Endothelial cell (in vitro differentiated cells): ENCODE results near the gene LTK. TPM values are rescaled to one million over a fixed set of nuclear protein-coding genes. Genes with fewer than 3 reads are reported as not detected.
A peak's percentile ranks its signal among the peaks of the same experiment; 100 is the strongest.

Experiments
- DNase-seq: peaks from one replicate; pipeline ENCODE4 v3.0.0; 2021; ENCODE audit warnings: low spot score
- H3K27ac Mint-ChIP-seq: one replicate; pipeline ENCODE4 v1.8.0; 2021; ENCODE audit warnings: mixed read lengths, inconsistent platforms; ENCODE audit not compliant: unreplicated experiment
- H3K27me3 Mint-ChIP-seq: one replicate; pipeline ENCODE4 v1.8.0; 2021; ENCODE audit warnings: mild to moderate bottlenecking, moderate library complexity, mixed read lengths, inconsistent platforms; ENCODE audit not compliant: unreplicated experiment
- H3K36me3 Mint-ChIP-seq: one replicate; pipeline ENCODE4 v1.8.0; 2021; ENCODE audit warnings: mild to moderate bottlenecking, low read depth, mixed read lengths, inconsistent platforms; ENCODE audit not compliant: unreplicated experiment
- H3K4me1 Mint-ChIP-seq: one replicate; pipeline ENCODE4 v1.8.0; 2021; ENCODE audit warnings: mild to moderate bottlenecking, mixed read lengths, inconsistent platforms; ENCODE audit not compliant: unreplicated experiment
- H3K4me3 Mint-ChIP-seq: one replicate; pipeline ENCODE4 v1.8.0; 2021; ENCODE audit warnings: mild to moderate bottlenecking, mixed read lengths, inconsistent platforms; ENCODE audit not compliant: unreplicated experiment
- H3K9me3 Mint-ChIP-seq: one replicate; pipeline ENCODE4 v1.8.0; 2021; ENCODE audit warnings: mixed read lengths, inconsistent platforms; ENCODE audit not compliant: unreplicated experiment
- long read RNA-seq: library from polyadenylated mRNA; unstranded; transcript quantifications from one replicate; pipeline ENCODE4 v2.0.0, GENCODE V29; 2020; ENCODE audit not compliant: unreplicated experiment
- total RNA-seq: library from RNA; stranded (reverse); fragmentation: NEBNext Ultra II Directional; extraction: Animal tissue kit (Norgen Biotek cat#: 25700); gene quantifications from one replicate; pipeline ENCODE4 v1.2.1, GENCODE V29; 2021; ENCODE audit not compliant: unreplicated experiment
- TF ChIP-seq, protein P1 (sequence below): fragments of 200-600 bp; sonication (generic); IDR thresholded peaks from one replicate; pipeline ENCODE4 v1.5.0; 2021; ENCODE audit warnings: antibody characterized with exemption; ENCODE audit not compliant: unreplicated experiment

LTK gene
- total RNA-seq, result 25.7 TPM
- long read RNA-seq, partial matches to known transcripts, result 3 of 6 reads
- long read RNA-seq, other reads (novel, unspliced or antisense), result 3 of 6 reads

- H3K36me3 Mint-ChIP-seq, result peaks cover 19% of the 10 kb centered on the region
- H3K9me3 Mint-ChIP-seq, result no peaks in the 10 kb centered on the region
- peaks cover 22% of the 10 kb centered on the region for H3K27me3 Mint-ChIP-seq
- no peak within 1 kb of the TSS for H3K27ac Mint-ChIP-seq
- DNase-seq, result no peak
- peak within 1 kb of the TSS; percentile 81 for H3K4me3 Mint-ChIP-seq
- TF ChIP-seq, protein P1, sequence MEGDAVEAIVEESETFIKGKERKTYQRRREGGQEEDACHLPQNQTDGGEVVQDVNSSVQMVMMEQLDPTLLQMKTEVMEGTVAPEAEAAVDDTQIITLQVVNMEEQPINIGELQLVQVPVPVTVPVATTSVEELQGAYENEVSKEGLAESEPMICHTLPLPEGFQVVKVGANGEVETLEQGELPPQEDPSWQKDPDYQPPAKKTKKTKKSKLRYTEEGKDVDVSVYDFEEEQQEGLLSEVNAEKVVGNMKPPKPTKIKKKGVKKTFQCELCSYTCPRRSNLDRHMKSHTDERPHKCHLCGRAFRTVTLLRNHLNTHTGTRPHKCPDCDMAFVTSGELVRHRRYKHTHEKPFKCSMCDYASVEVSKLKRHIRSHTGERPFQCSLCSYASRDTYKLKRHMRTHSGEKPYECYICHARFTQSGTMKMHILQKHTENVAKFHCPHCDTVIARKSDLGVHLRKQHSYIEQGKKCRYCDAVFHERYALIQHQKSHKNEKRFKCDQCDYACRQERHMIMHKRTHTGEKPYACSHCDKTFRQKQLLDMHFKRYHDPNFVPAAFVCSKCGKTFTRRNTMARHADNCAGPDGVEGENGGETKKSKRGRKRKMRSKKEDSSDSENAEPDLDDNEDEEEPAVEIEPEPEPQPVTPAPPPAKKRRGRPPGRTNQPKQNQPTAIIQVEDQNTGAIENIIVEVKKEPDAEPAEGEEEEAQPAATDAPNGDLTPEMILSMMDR, result no peak
- H3K4me1 Mint-ChIP-seq, result peaks cover 5% of the 10 kb centered on the region
These were observed at the start of gene LTK for GRCh38 chr15:41513506-41514227. Gene LTK, minus strand, starts transcription at chr15:41513827. Its CDS starts 118 bp downstream, at chr15:41513709.

- Mint-ChIP-seq H3K9me3 (no peaks in the 10 kb centered on the region), H3K4me3 (no peak overlapping the region), H3K27ac (no peak overlapping the region), H3K4me1 (peaks cover 63% of the 10 kb centered on the region), H3K36me3 (peaks cover 23% of the 10 kb centered on the region), H3K27me3 (peaks cover 17% of the 10 kb centered on the region)
- DNase-seq, result no peak
- TF ChIP-seq, protein P1, result no peak
These were observed 49.2 kb upstream of the LTK start for GRCh38 chr15:41562784-41563198.

GRCh38 chr15:41562244-41562643, 48.6 kb upstream of the LTK start:
- Mint-ChIP-seq H3K4me3 (no peak overlapping the region), H3K9me3 (no peaks in the 10 kb centered on the region), H3K27me3 (peaks cover 17% of the 10 kb centered on the region), H3K36me3 (peaks cover 17% of the 10 kb centered on the region), H3K27ac (no peak overlapping the region), H3K4me1 (peaks cover 61% of the 10 kb centered on the region)
- no peak for DNase-seq
- TF ChIP-seq, protein P1, result no peak

DNA sequence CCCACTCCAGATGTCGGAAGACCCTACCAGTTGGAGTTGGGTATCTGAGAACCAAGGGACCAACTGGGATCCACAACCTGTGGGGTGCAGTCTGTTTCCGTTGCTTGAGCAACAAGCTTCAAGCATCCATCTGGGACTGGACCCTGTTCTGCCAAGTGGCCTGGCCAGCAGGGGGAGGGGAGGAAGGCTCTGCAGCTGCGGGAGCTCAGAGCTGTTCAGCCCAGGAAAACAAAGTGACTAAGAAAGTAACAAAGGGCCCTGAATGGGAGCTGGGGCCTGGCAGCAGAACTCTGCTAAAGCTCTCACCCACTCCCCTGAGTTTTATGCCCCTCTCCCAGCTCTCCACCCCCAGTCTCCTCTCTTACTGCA, 48.1 kb upstream of the LTK start:
- no peak overlapping the region for H3K27ac Mint-ChIP-seq
- TF ChIP-seq, protein P1, result peak; percentile 21
- peak overlapping the region; percentile 37 for H3K4me3 Mint-ChIP-seq
- H3K9me3 Mint-ChIP-seq, result no peaks in the 10 kb centered on the region
- H3K36me3 Mint-ChIP-seq, result peaks cover 17% of the 10 kb centered on the region
- peak; percentile 50 for DNase-seq
- H3K4me1 Mint-ChIP-seq, result peaks cover 62% of the 10 kb centered on the region
- peaks cover 15% of the 10 kb centered on the region for H3K27me3 Mint-ChIP-seq

GRCh38 chr15:41561104-41561776, 47.6 kb upstream of the LTK start:
- peak overlapping the region; percentile 92 for H3K4me3 Mint-ChIP-seq
- TF ChIP-seq, protein P1, result no peak
- H3K9me3 Mint-ChIP-seq, result no peaks in the 10 kb centered on the region
- H3K27ac Mint-ChIP-seq, result no peak overlapping the region
- H3K4me1 Mint-ChIP-seq, result peaks cover 62% of the 10 kb centered on the region
- DNase-seq, result no peak
- H3K27me3 Mint-ChIP-seq, result peaks cover 15% of the 10 kb centered on the region
- peaks cover 17% of the 10 kb centered on the region for H3K36me3 Mint-ChIP-seq
